PFSK-1 (cell line): Measurements from ENCODE around the gene USHBP1.

Source experiments
- POLR2AphosphoS5 ChIP-seq: IDR thresholded peaks from 2 replicates; pipeline ENCODE4 v1.6.1; 2012; ENCODE audit warnings: low read depth, mild to moderate bottlenecking, control low read depth, low read length, moderate library complexity
- REST ChIP-seq, 2 experiments: IDR thresholded peaks; 2 replicates each; pipeline versions ENCODE4 v1.6.1 to v1.8.0; 2011 to 2012; ENCODE audit warnings: low read depth in 2 of 2, low read length in 2 of 2, control low read depth in 1 of 2, inconsistent platforms in 1 of 2, mild to moderate bottlenecking in 1 of 2, moderate library complexity in 1 of 2; ENCODE audit not compliant: insufficient read depth in 1 of 2
- SIN3A ChIP-seq: IDR thresholded peaks from 2 replicates; pipeline ENCODE4 v1.6.1; 2012; ENCODE audit warnings: mild to moderate bottlenecking, low read length, moderate library complexity, borderline replicate concordance; ENCODE audit not compliant: insufficient read depth
- TAF1 ChIP-seq: IDR thresholded peaks from 2 replicates; pipeline ENCODE4 v1.6.1; 2012; ENCODE audit warnings: low read length, control low read depth, borderline replicate concordance; ENCODE audit not compliant: insufficient read depth

- TF ChIP-seq POLR2AphosphoS5 (no peak), TAF1 (no peak), SIN3A (no peak), REST (IDR thresholded peaks at IDR 0.05; ENCODE audit: insufficient read depth in 1 of 2, low read depth in 2 of 2, low read length in 2 of 2) (no peak)
These were observed 45.3 kb downstream of the USHBP1 start for GRCh38 chr19:17219286-17219685.
